Endothelial cell of umbilical vein (primary cell): ENCODE results near the gene METAP1. TPM values are rescaled to one million over a fixed set of nuclear protein-coding genes. Genes with fewer than 3 reads are reported as not detected.

Experiments used
- BruUV-seq: library from RNA; stranded (reverse); fragments of 400-500 nt; replicated peaks from 2 replicates; lab custom pipeline; 2021; lab: Mats Ljungman, UMichigan
- CTCF ChIA-PET: fragments of 300-600, 350-600 bp; sonication (Branson Sonifier 250); formaldehyde crosslinking; loops from one replicate; lab custom pipeline; 2021; ENCODE audit warnings: antibody characterized with exemption, inconsistent platforms; lab: Charles Lee
- POLR2A ChIA-PET: fragments of 300-600, 350-600 bp; sonication (Branson Sonifier 250); formaldehyde crosslinking; loops from one replicate; lab custom pipeline; 2021; ENCODE audit warnings: antibody characterized with exemption, inconsistent platforms; lab: Charles Lee
- DNase-seq: peaks from one replicate; pipeline ENCODE4 v3.0.0-alpha.2; 2011; ENCODE audit warnings: low read depth, low spot score
- FAIRE-seq: peaks from 2 replicates; lab custom pipeline; 2011; peaks lifted over from hg19 to GRCh38; lab: Jason Lieb, UNC
- H2AFZ ChIP-seq: 2 replicates; pipeline ENCODE4 v1.6.0; 2012; ENCODE audit warnings: low read depth, low read length, control low read depth, inconsistent platforms
- H3K27ac ChIP-seq: 2 replicates; pipeline ENCODE4 v1.5.1; 2011; ENCODE audit warnings: low read depth, mild to moderate bottlenecking, control low read depth, low read length, moderate library complexity; ENCODE audit not compliant: insufficient read depth
- H3K27me3 ChIP-seq, 2 experiments: 2 replicates each; pipeline versions ENCODE4 v1.6.0 to v1.6.1; 2011; ENCODE audit warnings: low read length in 2 of 2, mixed read lengths in 1 of 2; ENCODE audit not compliant: control insufficient read depth in 2 of 2, insufficient read depth in 2 of 2
- H3K36me3 ChIP-seq, 2 experiments: 2 replicates in 1 of 2; 3 replicates in 1 of 2; pipeline ENCODE4 v1.5.1; 2011; ENCODE audit warnings: low read length in 2 of 2, mild to moderate bottlenecking in 1 of 2, moderate library complexity in 1 of 2; ENCODE audit not compliant: control insufficient read depth in 2 of 2, insufficient read depth in 2 of 2; ENCODE audit errors: extremely low read depth in 1 of 2
- H3K4me1 ChIP-seq: 3 replicates; pipeline ENCODE4 v1.5.1; 2011; ENCODE audit warnings: mild to moderate bottlenecking, low read length; ENCODE audit not compliant: control insufficient read depth, insufficient read depth; ENCODE audit errors: extremely low read depth
- H3K4me2 ChIP-seq: 2 replicates; pipeline ENCODE4 v1.6.1; 2011; ENCODE audit warnings: low read length, control low read depth, mixed read lengths; ENCODE audit not compliant: insufficient read depth
- H3K4me3 ChIP-seq, 3 experiments: fragments of 200-600 bp in 1 of 3; sonication (generic), shearing (Covaris generic) in 1 of 3; replicated peaks in 1 of 3; 2 replicates each; pipeline ENCODE4 v1.5.1; 2011 to 2016; ENCODE audit warnings: control low read depth in 3 of 3, low read length in 3 of 3, mild to moderate bottlenecking in 2 of 3, inconsistent platforms in 1 of 3, low read depth in 1 of 3, moderate library complexity in 1 of 3; ENCODE audit not compliant: insufficient read depth in 1 of 3
- H3K79me2 ChIP-seq: 2 replicates; pipeline ENCODE4 v1.6.0; 2012; ENCODE audit warnings: low read length, inconsistent platforms; ENCODE audit not compliant: control insufficient read depth, insufficient read depth
- H3K9ac ChIP-seq: replicated peaks from 2 replicates; pipeline ENCODE3; 2011; ENCODE audit warnings: low read length, control low read depth; ENCODE audit not compliant: insufficient read depth; ENCODE audit errors: extremely low read depth
- H3K9me1 ChIP-seq: replicated peaks from 3 replicates; pipeline ENCODE4 v1.6.0; 2011; ENCODE audit warnings: mild to moderate bottlenecking, low read length; ENCODE audit not compliant: control insufficient read depth, insufficient read depth; ENCODE audit errors: extremely low read depth
- H3K9me3 ChIP-seq: replicated peaks from 2 replicates; pipeline ENCODE4 v1.5.1; 2012; ENCODE audit warnings: low read length, inconsistent platforms; ENCODE audit not compliant: control insufficient read depth, insufficient read depth
- H4K20me1 ChIP-seq: replicated peaks from 2 replicates; pipeline ENCODE3; 2011; ENCODE audit warnings: mild to moderate bottlenecking, low read length; ENCODE audit not compliant: control insufficient read depth, insufficient read depth; ENCODE audit errors: extremely low read depth
- EZH2 ChIP-seq: IDR thresholded peaks from 2 replicates; pipeline ENCODE4 v1.6.1; 2012; ENCODE audit warnings: borderline replicate concordance, low read depth, mild to moderate bottlenecking, moderate library complexity, low read length, inconsistent platforms; ENCODE audit not compliant: severe bottlenecking
- FOS ChIP-seq: IDR thresholded peaks from 2 replicates; pipeline ENCODE4 v1.6.1; 2011; ENCODE audit warnings: mild to moderate bottlenecking, low read length, moderate library complexity, borderline replicate concordance; ENCODE audit not compliant: insufficient read depth
- GATA2 ChIP-seq: IDR thresholded peaks from 2 replicates; pipeline ENCODE4 v1.7.0; 2011; ENCODE audit warnings: low read depth, mild to moderate bottlenecking, moderate library complexity, mixed read lengths, low read length; ENCODE audit not compliant: insufficient read length, insufficient read depth
- JUN ChIP-seq: IDR thresholded peaks from 2 replicates; pipeline ENCODE4 v1.6.1; 2011; ENCODE audit warnings: borderline replicate concordance, low read depth; ENCODE audit not compliant: insufficient read length, insufficient read depth
- MYC ChIP-seq: IDR thresholded peaks from one replicate; pipeline ENCODE4 v1.6.1; 2011; ENCODE audit warnings: mild to moderate bottlenecking, low read depth, low read length
- POLR2A ChIP-seq: IDR thresholded peaks from 2 replicates; pipeline ENCODE4 v1.6.1; 2012; ENCODE audit warnings: low read depth, mild to moderate bottlenecking, control low read depth, low read length
- POLR2AphosphoS5 ChIP-seq: IDR thresholded peaks from 2 replicates; pipeline ENCODE4 v1.6.1; 2012; ENCODE audit warnings: low read depth, mild to moderate bottlenecking, control low read depth, low read length, moderate library complexity; ENCODE audit not compliant: insufficient read depth
- dilution Hi-C: fragments of 300-500 bp; cut with MboI; formaldehyde crosslinking; loops from one replicate; pipeline ENCODE4 v1.15.0; 2019; ENCODE audit warnings: low sequenced_read_pairs; ENCODE audit not compliant: extremely low pct_ligation_motif_present
- intact Hi-C: fragments of 100-400 bp; cut with micrococcal nuclease; formaldehyde crosslinking; loops from one replicate; pipeline ENCODE4 v1.10.0; 2022
- polyA plus RNA-seq, 4 experiments: library from polyadenylated mRNA; depleted of rRNA in 3 of 4; stranded (reverse) in 3 of 4; unstranded in 1 of 4; fragments of >200 nt; gene quantifications; 2 replicates each; pipeline versions ENCODE4 v1.2.1 to v1.2.3, GENCODE V29; 2011 to 2012; ENCODE audit warnings: missing spikeins in 1 of 4
- total RNA-seq: library from RNA; stranded (reverse); gene quantifications from 2 replicates; pipeline ENCODE4 v1.2.3, GENCODE V29; 2021
- TF ChIP-seq, protein P1 (sequence below), 2 donors: IDR thresholded peaks; 1 replicate in 1 of 2; 2 replicates in 1 of 2; pipeline ENCODE4 v1.5.1; 2011; ENCODE audit warnings: low read length in 2 of 2, mild to moderate bottlenecking in 2 of 2, moderate library complexity in 2 of 2, control low read depth in 1 of 2, inconsistent platforms in 1 of 2, low read depth in 1 of 2; ENCODE audit not compliant: insufficient read depth in 1 of 2; ENCODE audit errors: extremely low read depth in 1 of 2
- TF ChIP-seq, protein P2 (sequence below): IDR thresholded peaks from 2 replicates; pipeline ENCODE4 v1.6.1; 2011; ENCODE audit not compliant: insufficient read depth, insufficient read length

Gene METAP1
- total and polyA plus RNA-seq, 2 donors (not counting 3 experiments of a cell fraction or from before 2014, with no cell fraction given): 26.4 to 39.8 TPM

DNA sequence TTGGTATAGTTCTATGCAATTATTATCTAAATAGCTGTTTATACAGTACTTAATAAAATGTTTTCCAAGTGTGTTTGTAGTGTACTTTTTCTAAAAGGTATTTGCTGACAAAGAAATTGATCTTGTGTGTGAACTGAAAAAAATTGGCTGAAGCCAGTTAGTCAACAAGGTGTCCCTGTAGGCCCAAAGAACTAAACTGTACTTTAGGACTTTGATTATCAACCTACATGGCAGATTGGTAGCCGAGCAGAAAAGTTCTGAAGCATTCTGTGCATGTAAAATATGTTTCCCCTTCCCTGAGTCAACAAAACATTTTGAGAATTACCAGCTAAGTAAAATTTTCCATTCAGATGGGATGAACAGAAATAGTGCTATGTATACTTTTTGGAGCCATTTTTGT, 72.1 kb downstream of the METAP1 start:
- Histone ChIP-seq H3K27ac (no peak overlapping the region), H3K4me3 (no peak overlapping the region), H3K4me2 (no peak overlapping the region), H4K20me1 (no peaks in the 10 kb centered on the region), H3K27me3 (no peaks in the 10 kb centered on the region), H3K79me2 (no peaks in the 10 kb centered on the region), H3K9ac (no peak overlapping the region), H2AFZ (no peak overlapping the region), H3K36me3 (peaks cover 0 to 4% of the 10 kb centered on the region in 2 experiments), H3K9me3 (no peaks in the 10 kb centered on the region), H3K9me1 (no peaks in the 10 kb centered on the region), H3K4me1 (no peaks in the 10 kb centered on the region)
- POLR2A ChIA-PET: no interaction called here
- intact Hi-C loops (no loop called here), dilution Hi-C loops (no loop called here)
- no TSS peak for BruUV-seq
- DNase-seq (no peak), FAIRE-seq (no peak)
- CTCF ChIA-PET: interaction anchor here (1.1 to 3.4 kb wide), 6 partner anchors 8 to 918 kb away, joined by 3 to 14 read pairs (median 4); partner anchors contain the start of gene METAP1
- TF ChIP-seq GATA2: no peak
- no peak for TF ChIP-seq POLR2AphosphoS5
- TF ChIP-seq, protein P1, sequence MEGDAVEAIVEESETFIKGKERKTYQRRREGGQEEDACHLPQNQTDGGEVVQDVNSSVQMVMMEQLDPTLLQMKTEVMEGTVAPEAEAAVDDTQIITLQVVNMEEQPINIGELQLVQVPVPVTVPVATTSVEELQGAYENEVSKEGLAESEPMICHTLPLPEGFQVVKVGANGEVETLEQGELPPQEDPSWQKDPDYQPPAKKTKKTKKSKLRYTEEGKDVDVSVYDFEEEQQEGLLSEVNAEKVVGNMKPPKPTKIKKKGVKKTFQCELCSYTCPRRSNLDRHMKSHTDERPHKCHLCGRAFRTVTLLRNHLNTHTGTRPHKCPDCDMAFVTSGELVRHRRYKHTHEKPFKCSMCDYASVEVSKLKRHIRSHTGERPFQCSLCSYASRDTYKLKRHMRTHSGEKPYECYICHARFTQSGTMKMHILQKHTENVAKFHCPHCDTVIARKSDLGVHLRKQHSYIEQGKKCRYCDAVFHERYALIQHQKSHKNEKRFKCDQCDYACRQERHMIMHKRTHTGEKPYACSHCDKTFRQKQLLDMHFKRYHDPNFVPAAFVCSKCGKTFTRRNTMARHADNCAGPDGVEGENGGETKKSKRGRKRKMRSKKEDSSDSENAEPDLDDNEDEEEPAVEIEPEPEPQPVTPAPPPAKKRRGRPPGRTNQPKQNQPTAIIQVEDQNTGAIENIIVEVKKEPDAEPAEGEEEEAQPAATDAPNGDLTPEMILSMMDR (IDR thresholded peaks at IDR 0.05; ENCODE audit: extremely low read depth in 1 of 2, insufficient read depth in 1 of 2, low read depth in 1 of 2, low read length in 2 of 2): no peak
- no peak for TF ChIP-seq POLR2A
- TF ChIP-seq FOS: no peak
- TF ChIP-seq, protein P2, sequence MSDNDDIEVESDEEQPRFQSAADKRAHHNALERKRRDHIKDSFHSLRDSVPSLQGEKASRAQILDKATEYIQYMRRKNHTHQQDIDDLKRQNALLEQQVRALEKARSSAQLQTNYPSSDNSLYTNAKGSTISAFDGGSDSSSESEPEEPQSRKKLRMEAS: no peak
- no peak for TF ChIP-seq EZH2
- no peak for TF ChIP-seq JUN
- TF ChIP-seq MYC: no peak
